H1 (cell line): Measurements from ENCODE around the gene SYT6. TPM values are rescaled to one million over a fixed set of nuclear protein-coding genes. Genes with fewer than 3 reads are reported as not detected.
A peak's percentile ranks its signal among the peaks of the same experiment; 100 is the strongest.

Experiments used
- CTCF ChIA-PET: fragments of 300-600 bp; sonication (Branson Sonifier 250); formaldehyde crosslinking; loops from one replicate; lab custom pipeline; 2021; ENCODE audit not compliant: partially characterized antibody; lab: Charles Lee
- POLR2A ChIA-PET: fragments of 300-600 bp; sonication (Branson Sonifier 250); formaldehyde crosslinking; loops from one replicate; lab custom pipeline; 2021; ENCODE audit warnings: inconsistent platforms; ENCODE audit not compliant: partially characterized antibody; lab: Charles Lee
- DNase-seq, 2 experiments: peaks; one replicate each; pipeline versions ENCODE4 v3.0.0 to v3.0.0-alpha.2; 2010 to 2022; ENCODE audit warnings: low spot score in 2 of 2, low read depth in 1 of 2, mixed read lengths in 1 of 2
- FAIRE-seq: peaks from 2 replicates; lab custom pipeline; 2011; peaks lifted over from hg19 to GRCh38; lab: Jason Lieb, UNC
- H2AFZ ChIP-seq: 2 replicates; pipeline ENCODE4 v1.8.1; 2012; ENCODE audit warnings: low read length, inconsistent platforms
- H2AK5ac ChIP-seq: 2 replicates; pipeline ENCODE4 v1.6.1; 2013; ENCODE audit warnings: low read depth, low read length
- H2BK120ac ChIP-seq: replicated peaks from 2 replicates; pipeline ENCODE3; 2013; ENCODE audit warnings: low read depth, low read length, inconsistent platforms
- H2BK12ac ChIP-seq: 2 replicates; pipeline ENCODE4 v1.6.1; 2013; ENCODE audit warnings: low read depth, low read length
- H2BK15ac ChIP-seq: 2 replicates; pipeline ENCODE4 v1.6.1; 2013; ENCODE audit warnings: low read length
- H2BK20ac ChIP-seq: 2 replicates; pipeline ENCODE4 v1.6.1; 2013; ENCODE audit warnings: low read length
- H2BK5ac ChIP-seq: 2 replicates; pipeline ENCODE4 v1.6.1; 2013; ENCODE audit warnings: low read depth, low read length
- H3K14ac ChIP-seq: 2 replicates; pipeline ENCODE4 v1.6.1; 2013; ENCODE audit warnings: inconsistent platforms; ENCODE audit not compliant: insufficient read length
- H3K18ac ChIP-seq: 2 replicates; pipeline ENCODE4 v1.6.1; 2013; ENCODE audit warnings: low read length; ENCODE audit errors: extremely low read depth
- H3K23ac ChIP-seq: 2 replicates; pipeline ENCODE4 v1.6.1; 2013; ENCODE audit warnings: inconsistent platforms; ENCODE audit not compliant: insufficient read length
- H3K23me2 ChIP-seq: 2 replicates; pipeline ENCODE4 v1.6.1; 2013; ENCODE audit warnings: low read depth, low read length
- H3K27ac ChIP-seq: 2 replicates; pipeline ENCODE4 v1.6.1; 2011; ENCODE audit warnings: low read depth, low read length, inconsistent platforms
- H3K27me3 ChIP-seq, 4 experiments: replicated peaks in 1 of 4; 1 replicate in 1 of 4; 2 replicates in 3 of 4; pipeline versions ENCODE4 v1.6.1 to v1.8.1; 2011 to 2013; ENCODE audit warnings: low read length in 3 of 4, mild to moderate bottlenecking in 3 of 4, inconsistent platforms in 2 of 4, mixed read lengths in 2 of 4, moderate library complexity in 1 of 4; ENCODE audit not compliant: control insufficient read depth in 3 of 4, insufficient read depth in 3 of 4; ENCODE audit errors: extremely low read depth in 1 of 4
- H3K36me3 ChIP-seq, 4 experiments: 2 replicates each; pipeline versions ENCODE4 v1.6.1 to v1.8.1; 2011 to 2013; ENCODE audit warnings: mild to moderate bottlenecking in 4 of 4, low read length in 3 of 4, moderate library complexity in 2 of 4, control low read depth in 1 of 4, inconsistent platforms in 1 of 4; ENCODE audit not compliant: insufficient read depth in 4 of 4, control insufficient read depth in 2 of 4
- H3K4ac ChIP-seq: replicated peaks from 2 replicates; pipeline ENCODE3; 2013; ENCODE audit warnings: low read length, low read depth, mixed read lengths, inconsistent platforms; ENCODE audit not compliant: insufficient read length
- H3K4me1 ChIP-seq, 4 experiments: replicated peaks in 1 of 4; 1 replicate in 1 of 4; 2 replicates in 3 of 4; pipeline versions ENCODE4 v1.6.1 to v1.8.1; 2011 to 2013; ENCODE audit warnings: low read length in 3 of 4, inconsistent platforms in 2 of 4, mixed read lengths in 1 of 4; ENCODE audit not compliant: insufficient read depth in 4 of 4, control insufficient read depth in 3 of 4
- H3K4me2 ChIP-seq, 2 experiments: 2 replicates each; pipeline versions ENCODE4 v1.6.1 to v1.8.1; 2011 to 2013; ENCODE audit warnings: low read depth in 2 of 2, low read length in 2 of 2, control low read depth in 1 of 2, inconsistent platforms in 1 of 2, mild to moderate bottlenecking in 1 of 2; ENCODE audit not compliant: insufficient read depth in 1 of 2
- H3K4me3 ChIP-seq, 4 experiments: fragments of 200-600, 300-600 bp in 1 of 4; sonication (generic), shearing (Covaris generic), sonication (Bioruptor Twin) in 1 of 4; 2 replicates each; pipeline versions ENCODE4 v1.5.1 to v1.8.1; 2011 to 2016; ENCODE audit warnings: low read length in 4 of 4, low read depth in 3 of 4, control low read depth in 2 of 4, inconsistent platforms in 2 of 4, mild to moderate bottlenecking in 2 of 4, mixed read lengths in 1 of 4, moderate library complexity in 1 of 4; ENCODE audit not compliant: insufficient read depth in 2 of 4; ENCODE audit errors: extremely low read depth in 1 of 4
- H3K56ac ChIP-seq: replicated peaks from 2 replicates; pipeline ENCODE3; 2013; ENCODE audit warnings: low read depth, mild to moderate bottlenecking, mixed read lengths, low read length, inconsistent platforms; ENCODE audit not compliant: insufficient read length
- H3K79me1 ChIP-seq: 2 replicates; pipeline ENCODE4 v1.6.1; 2013; ENCODE audit warnings: low read depth, low read length, control low read depth
- H3K79me2 ChIP-seq, 2 experiments: 2 replicates each; pipeline versions ENCODE4 v1.6.1 to v1.8.1; 2012 to 2013; ENCODE audit warnings: low read length in 2 of 2, mild to moderate bottlenecking in 2 of 2, inconsistent platforms in 1 of 2; ENCODE audit not compliant: insufficient read depth in 2 of 2, control insufficient read depth in 1 of 2
- H3K9ac ChIP-seq, 4 experiments: replicated peaks in 1 of 4; 1 replicate in 1 of 4; 2 replicates in 3 of 4; pipeline versions ENCODE4 v1.6.1 to v1.8.1; 2011 to 2013; ENCODE audit warnings: low read depth in 3 of 4, low read length in 3 of 4, control low read depth in 2 of 4, mild to moderate bottlenecking in 2 of 4, moderate library complexity in 2 of 4, inconsistent platforms in 1 of 4; ENCODE audit errors: extremely low read depth in 1 of 4
- H3K9me3 ChIP-seq, 2 experiments: 2 replicates each; pipeline versions ENCODE4 v1.6.1 to v1.8.1; 2012 to 2013; ENCODE audit warnings: mild to moderate bottlenecking in 2 of 2, moderate library complexity in 2 of 2, control low read depth in 1 of 2, inconsistent platforms in 1 of 2, low read depth in 1 of 2, low read length in 1 of 2, mixed read lengths in 1 of 2; ENCODE audit not compliant: insufficient read depth in 2 of 2
- H4K20me1 ChIP-seq, 2 experiments: replicated peaks in 1 of 2; 2 replicates each; pipeline versions ENCODE3 to v1.8.1; 2011 to 2013; ENCODE audit warnings: inconsistent platforms in 2 of 2, low read length in 2 of 2, mild to moderate bottlenecking in 1 of 2; ENCODE audit not compliant: insufficient read depth in 2 of 2, control insufficient read depth in 1 of 2
- H4K5ac ChIP-seq: 2 replicates; pipeline ENCODE4 v1.6.1; 2013; ENCODE audit warnings: low read length, low read depth, mixed read lengths, inconsistent platforms; ENCODE audit not compliant: insufficient read length
- H4K8ac ChIP-seq: 2 replicates; pipeline ENCODE4 v1.8.0; 2013; ENCODE audit warnings: mild to moderate bottlenecking, moderate library complexity, low read length, inconsistent platforms; ENCODE audit not compliant: insufficient read depth; ENCODE audit errors: extremely low read depth
- H4K91ac ChIP-seq: replicated peaks from 2 replicates; pipeline ENCODE3; 2013; ENCODE audit warnings: low read length, mixed read lengths, inconsistent platforms; ENCODE audit not compliant: insufficient read length
- ASH2L ChIP-seq: fragments of 200-600, 300-600 bp; sonication (generic); IDR thresholded peaks from one replicate; pipeline ENCODE4 v1.7.1; 2017; ENCODE audit warnings: low read length
- E2F6 ChIP-seq: IDR thresholded peaks from 2 replicates; pipeline ENCODE4 v1.6.1; 2012; ENCODE audit warnings: inconsistent platforms
- MAFK ChIP-seq: IDR thresholded peaks from 2 replicates; pipeline ENCODE4 v1.6.1; 2012; ENCODE audit warnings: low read depth, mild to moderate bottlenecking, improper control_type of control experiment, low read length
- POLR2AphosphoS5 ChIP-seq: IDR thresholded peaks from 2 replicates; pipeline ENCODE4 v1.6.1; 2011; ENCODE audit warnings: low read depth, low read length
- RAD21 ChIP-seq, 2 experiments: IDR thresholded peaks in 1 of 2; conservative IDR thresholded peaks in 1 of 2; 2 replicates each; pipeline ENCODE4 v1.6.1; 2011; ENCODE audit warnings: low read depth in 2 of 2, low read length in 2 of 2, improper control_type of control experiment in 1 of 2, inconsistent platforms in 1 of 2, mild to moderate bottlenecking in 1 of 2, moderate library complexity in 1 of 2
- SRF ChIP-seq: IDR thresholded peaks from 2 replicates; pipeline ENCODE4 v1.6.1; 2011; ENCODE audit warnings: mild to moderate bottlenecking, low read depth, low read length, moderate library complexity
- WGBS, 2 experiments: shearing (Covaris generic) in 1 of 2; methylation state at CpG; one replicate each; pipeline versions ENCODE4 v1.1.6 to v1.1.7; 2013 to 2015; ENCODE audit warnings: low lambda C conversion rate in 2 of 2, mixed read lengths in 2 of 2, inconsistent platforms in 1 of 2, low coverage in 1 of 2, missing lambda C conversion rate in 1 of 2; ENCODE audit not compliant: insufficient replicate concordance in 2 of 2, insufficient coverage in 1 of 2, insufficient read length in 1 of 2; ENCODE audit errors: extremely low coverage in 1 of 2, missing lambda C conversion rate in 1 of 2; 5-methylcytosine and 5-hydroxymethylcytosine counted together
- polyA plus RNA-seq, 7 experiments: library from polyadenylated mRNA; depleted of rRNA in 3 of 7; stranded (reverse) in 5 of 7; unstranded in 2 of 7; fragments of >200 nt in 5 of 7; fragments of 200-250 nt in 2 of 7; gene quantifications; 1 replicate in 5 of 7; 2 replicates in 1 of 7; 4 replicates in 1 of 7; pipeline versions ENCODE4 v1.2.1 to v1.2.3, GENCODE V29; 2011 to 2013; ENCODE audit warnings: missing spikeins in 2 of 7, mixed read lengths in 2 of 7
- total RNA-seq: library from RNA; stranded (reverse); fragmentation: NEBNext Ultra II Directional; extraction: Animal tissue kit (Norgen Biotek cat#: 25700); gene quantifications from 2 replicates; pipeline ENCODE4 v1.2.1, GENCODE V29; 2021

Gene SYT6
- total and polyA plus RNA-seq, 2 of the 8 experiments (the other 6 are each of a cell fraction or from before 2014, with no cell fraction given) = 33.7 to 83.5 TPM

GRCh38 chr1:114122941-114123618, 30.6 kb downstream of the SYT6 start:
- no peaks in the 10 kb centered on the region for H3K27me3 ChIP-seq
- POLR2A ChIA-PET = interaction anchor here (1.3 kb wide), 1 partner anchor 85 kb away, joined by 5 read pairs; no protein-coding TSS in a partner anchor
- 0 out of 2 replicates have a peak overlapping the region, but pooled peaks have one; percentile 1 for H2BK5ac ChIP-seq
- no peak overlapping the region for H3K14ac ChIP-seq
- no peaks in the 10 kb centered on the region; the same call in 1 of the 2 replicates for H3K23me2 ChIP-seq
- H4K91ac ChIP-seq = no peak overlapping the region
- WGBS, 2 experiments = 90% methylated on average over 9 of the region's 9 CpGs; no CpG with 5 or more reads in 1 of the 2 experiments
- H3K36me3 ChIP-seq = peaks cover 2 to 76% (median 24%) of the 10 kb centered on the region in 4 experiments
- no peak overlapping the region for H2BK120ac ChIP-seq
- peaks cover 2 to 17% (median 9%) of the 10 kb centered on the region in 4 experiments for H3K4me1 ChIP-seq
- H3K4me3 ChIP-seq = no peak overlapping the region
- H4K5ac ChIP-seq = no peak overlapping the region
- H3K18ac ChIP-seq = no peak overlapping the region
- H4K8ac ChIP-seq = no peak overlapping the region
- no peak overlapping the region for H3K23ac ChIP-seq
- no peak overlapping the region for H3K56ac ChIP-seq
- H2AFZ ChIP-seq = no peak overlapping the region
- DNase-seq (no peak), FAIRE-seq (no peak)
- H2BK20ac ChIP-seq = no peak overlapping the region
- H2BK12ac ChIP-seq = no peak overlapping the region
- no peaks in the 10 kb centered on the region for H4K20me1 ChIP-seq
- H3K27ac ChIP-seq = no peak overlapping the region
- H3K4ac ChIP-seq = no peak overlapping the region
- TF ChIP-seq POLR2AphosphoS5 = no peak
- TF ChIP-seq E2F6 = peak; percentile 33; the same call in 1 of the 2 replicates
- no peak for TF ChIP-seq MAFK
- TF ChIP-seq RAD21 (IDR thresholded peaks at IDR 0.05 in 1 of 2, conservative IDR thresholded peaks at IDR 0.05 in 1 of 2; ENCODE audit: low read depth in 2 of 2, low read length in 2 of 2) = peak; percentile 9 to 23; a peak in 1 of 4 replicates
- TF ChIP-seq ASH2L = no peak
- TF ChIP-seq SRF = no peak
- H3K79me2 ChIP-seq = no peaks in the 10 kb centered on the region
- H3K79me1 ChIP-seq = peaks cover 5% of the 10 kb centered on the region; the same call in 1 of the 2 replicates
- H3K9ac ChIP-seq = no peak overlapping the region
- no peaks in the 10 kb centered on the region for H3K9me3 ChIP-seq
- H2BK15ac ChIP-seq = no peak overlapping the region
- H2AK5ac ChIP-seq = no peak overlapping the region
- CTCF ChIA-PET = interaction anchor here (0.7 to 2.7 kb wide), 16 partner anchors 9 to 163 kb away, joined by 3 to 11 read pairs (median 4); partner anchors contain the start of gene SYT6
- H3K4me2 ChIP-seq = no peak overlapping the region
